Mesenchymal stem cell (in vitro differentiated cells and primary cell): ENCODE data around the gene MN1.

Source experiments
- DNase-seq: peaks from one replicate; pipeline ENCODE4 v3.0.0-alpha.2; 2013
- H2AFZ ChIP-seq: one replicate; pipeline ENCODE4 v1.6.1; 2013; ENCODE audit warnings: low read depth, mild to moderate bottlenecking, control low read depth, inconsistent platforms, low read length, moderate library complexity
- H2AK5ac ChIP-seq: 2 replicates; pipeline ENCODE4 v1.6.1; 2013; ENCODE audit warnings: low read length, moderate library complexity, mild to moderate bottlenecking, inconsistent platforms; ENCODE audit not compliant: severe bottlenecking
- H2BK120ac ChIP-seq: one replicate; pipeline ENCODE4 v1.6.1; 2013; ENCODE audit warnings: low read depth, mild to moderate bottlenecking, inconsistent platforms, low read length, moderate library complexity
- H2BK12ac ChIP-seq, 2 experiments: one replicate each; pipeline ENCODE4 v1.6.1; 2013; ENCODE audit warnings: inconsistent platforms in 2 of 2, low read length in 2 of 2, mild to moderate bottlenecking in 2 of 2, moderate library complexity in 2 of 2, control low read depth in 1 of 2
- H2BK15ac ChIP-seq: one replicate; pipeline ENCODE4 v1.6.1; 2013; ENCODE audit warnings: mild to moderate bottlenecking, low read depth, inconsistent platforms; ENCODE audit not compliant: poor library complexity, severe bottlenecking
- H2BK5ac ChIP-seq: 2 replicates; pipeline ENCODE4 v1.6.1; 2013; ENCODE audit warnings: low read depth, mild to moderate bottlenecking, low read length, control low read depth, inconsistent platforms; ENCODE audit not compliant: poor library complexity, severe bottlenecking
- H3K14ac ChIP-seq, 2 experiments: one replicate each; pipeline ENCODE4 v1.6.1; 2013; ENCODE audit warnings: inconsistent platforms in 2 of 2, low read length in 2 of 2, control low read depth in 1 of 2, mild to moderate bottlenecking in 1 of 2, moderate library complexity in 1 of 2
- H3K18ac ChIP-seq, 2 experiments: one replicate each; pipeline ENCODE4 v1.6.1; 2013; ENCODE audit warnings: inconsistent platforms in 2 of 2, low read length in 2 of 2, control low read depth in 1 of 2, low read depth in 1 of 2, mild to moderate bottlenecking in 1 of 2
- H3K23ac ChIP-seq, 2 experiments: one replicate each; pipeline ENCODE4 v1.6.1; 2013; ENCODE audit warnings: inconsistent platforms in 2 of 2, low read length in 2 of 2, mild to moderate bottlenecking in 2 of 2, moderate library complexity in 2 of 2, control low read depth in 1 of 2
- H3K27ac ChIP-seq: 2 replicates; pipeline ENCODE4 v1.5.1; 2013; ENCODE audit warnings: mild to moderate bottlenecking, moderate library complexity, low read length, control low read depth, inconsistent platforms; ENCODE audit not compliant: poor library complexity, severe bottlenecking
- H3K27me3 ChIP-seq, 2 experiments: 2 replicates each; pipeline versions ENCODE4 v1.6.1 to v1.7.0; 2013; ENCODE audit warnings: low read length in 2 of 2, mild to moderate bottlenecking in 2 of 2, moderate library complexity in 2 of 2, control low read depth in 1 of 2, inconsistent platforms in 1 of 2; ENCODE audit not compliant: control insufficient read depth in 1 of 2, insufficient read depth in 1 of 2
- H3K36me3 ChIP-seq, 2 experiments: 2 replicates each; pipeline versions ENCODE4 v1.6.1 to v1.7.0; 2013; ENCODE audit warnings: low read length in 2 of 2, control low read depth in 1 of 2, inconsistent platforms in 1 of 2, low read depth in 1 of 2, mild to moderate bottlenecking in 1 of 2; ENCODE audit not compliant: insufficient read depth in 2 of 2, control insufficient read depth in 1 of 2
- H3K4ac ChIP-seq, 2 experiments: one replicate each; pipeline ENCODE4 v1.6.1; 2013; ENCODE audit warnings: inconsistent platforms in 2 of 2, low read length in 2 of 2, mild to moderate bottlenecking in 2 of 2, moderate library complexity in 2 of 2, control low read depth in 1 of 2, low read depth in 1 of 2
- H3K4me1 ChIP-seq: 2 replicates; pipeline ENCODE4 v1.6.1; 2013; ENCODE audit warnings: low read depth, low read length, control low read depth; ENCODE audit not compliant: control insufficient read depth, insufficient read depth
- H3K4me2 ChIP-seq: 2 replicates; pipeline ENCODE4 v1.6.1; 2013; ENCODE audit warnings: low read length, mild to moderate bottlenecking, inconsistent platforms; ENCODE audit not compliant: poor library complexity, severe bottlenecking
- H3K4me3 ChIP-seq, 2 experiments: 2 replicates each; pipeline versions ENCODE4 v1.5.1 to v1.7.0; 2013; ENCODE audit warnings: low read length in 2 of 2, mild to moderate bottlenecking in 2 of 2, control low read depth in 1 of 2, low read depth in 1 of 2; ENCODE audit not compliant: insufficient read depth in 1 of 2
- H3K79me1 ChIP-seq: replicated peaks from 2 replicates; pipeline ENCODE4 v1.6.1; 2013; ENCODE audit warnings: mild to moderate bottlenecking, control low read depth, low read length, inconsistent platforms; ENCODE audit not compliant: poor library complexity, severe bottlenecking
- H3K9ac ChIP-seq: 2 replicates; pipeline ENCODE4 v1.7.0; 2013; ENCODE audit warnings: mild to moderate bottlenecking, low read length, moderate library complexity
- H3K9me3 ChIP-seq: 2 replicates; pipeline ENCODE4 v1.7.0; 2013; ENCODE audit warnings: mild to moderate bottlenecking, low read length; ENCODE audit not compliant: control insufficient read depth
- H4K8ac ChIP-seq: one replicate; pipeline ENCODE4 v1.6.1; 2013; ENCODE audit warnings: inconsistent platforms, mild to moderate bottlenecking, low read length, moderate library complexity
- H4K91ac ChIP-seq: one replicate; pipeline ENCODE4 v1.6.1; 2013; ENCODE audit warnings: mild to moderate bottlenecking, low read length, inconsistent platforms
- WGBS: methylation state at CpG from one replicate; pipeline ENCODE4 v1.1.7; 2013; ENCODE audit warnings: mixed read lengths; 5-methylcytosine and 5-hydroxymethylcytosine counted together

Gene MN1

GRCh38 chr22:27698813-27699212 lies 102.7 kb downstream of the MN1 start:
- no peak overlapping the region for H2BK12ac ChIP-seq
- no peak overlapping the region for H2BK120ac ChIP-seq
- H3K14ac ChIP-seq, result no peak overlapping the region
- no peak overlapping the region for H2BK15ac ChIP-seq
- H3K27ac ChIP-seq, result no peak overlapping the region
- H3K4me2 ChIP-seq, result no peak overlapping the region
- H3K36me3 ChIP-seq, result no peaks in the 10 kb centered on the region
- H4K91ac ChIP-seq, result no peak overlapping the region
- peaks cover 8% of the 10 kb centered on the region for H3K4me1 ChIP-seq
- H3K4me3 ChIP-seq, result no peak overlapping the region
- H3K9ac ChIP-seq, result no peak overlapping the region
- H2AFZ ChIP-seq, result no peak overlapping the region
- no peak for DNase-seq
- H3K18ac ChIP-seq, result no peak overlapping the region
- no peaks in the 10 kb centered on the region for H3K79me1 ChIP-seq
- peaks cover 14% of the 10 kb centered on the region for H3K9me3 ChIP-seq
- H3K4ac ChIP-seq, result no peak overlapping the region
- no peak overlapping the region for H3K23ac ChIP-seq
- WGBS, result 76% methylated on average over 5 of the region's 5 CpGs
- H2AK5ac ChIP-seq, result no peak overlapping the region
- peaks cover 7 to 8% of the 10 kb centered on the region in 2 experiments for H3K27me3 ChIP-seq
- no peak overlapping the region for H2BK5ac ChIP-seq
- no peak overlapping the region for H4K8ac ChIP-seq
